ENCODE data around the gene MIOS.

DNA sequence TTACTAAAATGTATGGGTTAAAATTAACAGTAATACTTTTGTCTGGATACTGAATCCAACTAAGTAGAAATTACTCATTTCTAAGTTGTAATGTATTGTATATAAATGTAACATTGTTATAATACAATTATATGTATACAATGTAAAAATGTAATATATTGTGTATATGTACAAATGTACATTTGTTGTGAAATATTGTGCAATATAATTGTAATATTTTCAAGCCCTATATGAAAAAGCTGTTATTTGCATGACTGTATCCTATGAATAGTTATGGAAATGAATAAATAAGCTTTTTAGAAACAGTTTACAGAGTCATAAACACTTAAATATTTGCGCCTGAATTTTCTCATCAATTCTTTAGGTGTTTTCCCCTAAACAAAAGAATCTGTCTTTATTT lies 53.6 kb downstream of the MIOS start:
- TF ChIP-seq, protein P1, sequence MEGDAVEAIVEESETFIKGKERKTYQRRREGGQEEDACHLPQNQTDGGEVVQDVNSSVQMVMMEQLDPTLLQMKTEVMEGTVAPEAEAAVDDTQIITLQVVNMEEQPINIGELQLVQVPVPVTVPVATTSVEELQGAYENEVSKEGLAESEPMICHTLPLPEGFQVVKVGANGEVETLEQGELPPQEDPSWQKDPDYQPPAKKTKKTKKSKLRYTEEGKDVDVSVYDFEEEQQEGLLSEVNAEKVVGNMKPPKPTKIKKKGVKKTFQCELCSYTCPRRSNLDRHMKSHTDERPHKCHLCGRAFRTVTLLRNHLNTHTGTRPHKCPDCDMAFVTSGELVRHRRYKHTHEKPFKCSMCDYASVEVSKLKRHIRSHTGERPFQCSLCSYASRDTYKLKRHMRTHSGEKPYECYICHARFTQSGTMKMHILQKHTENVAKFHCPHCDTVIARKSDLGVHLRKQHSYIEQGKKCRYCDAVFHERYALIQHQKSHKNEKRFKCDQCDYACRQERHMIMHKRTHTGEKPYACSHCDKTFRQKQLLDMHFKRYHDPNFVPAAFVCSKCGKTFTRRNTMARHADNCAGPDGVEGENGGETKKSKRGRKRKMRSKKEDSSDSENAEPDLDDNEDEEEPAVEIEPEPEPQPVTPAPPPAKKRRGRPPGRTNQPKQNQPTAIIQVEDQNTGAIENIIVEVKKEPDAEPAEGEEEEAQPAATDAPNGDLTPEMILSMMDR (IDR thresholded peaks at IDR 0.05): no peak
- TF ChIP-seq POLR2A (IDR thresholded peaks at IDR 0.05): no peak
